ENCODE results near the gene TRIO.

Gene TRIO

GRCh38 chr5:14486486-14486885 is 343.3 kb downstream of the TRIO start:
- Histone ChIP-seq H3K9me3 (ENCODE audit: control insufficient read depth in 2 of 2, low read length in 2 of 2) (no peaks in the 10 kb centered on the region), H3K36me3 (ENCODE audit: control insufficient read depth in 2 of 2, insufficient read depth in 2 of 2, low read length in 2 of 2) (peaks cover 52 to 61% of the 10 kb centered on the region in 2 donors), H3K4me3 (ENCODE audit: low read length in 2 of 2) (no peak overlapping the region), H3K27me3 (ENCODE audit: control insufficient read depth in 2 of 2, insufficient read depth in 2 of 2, low read length in 2 of 2) (no peaks in the 10 kb centered on the region), H3K9ac (ENCODE audit: low read depth in 1 of 2, low read length in 2 of 2) (no peak overlapping the region), H3K4me1 (ENCODE audit: control insufficient read depth in 2 of 2, insufficient read depth in 2 of 2, low read length in 2 of 2) (peaks cover 9 to 13% of the 10 kb centered on the region in 2 donors), H3K27ac (ENCODE audit: low read depth in 2 of 2, low read length in 2 of 2) (no peak overlapping the region)

GRCh38 chr5:14486996-14487896 is 344.1 kb downstream of the TRIO start:
- peaks cover 12 to 13% of the 10 kb centered on the region in 2 donors for H3K4me1 ChIP-seq (ENCODE audit: control insufficient read depth in 2 of 2, insufficient read depth in 2 of 2, low read length in 2 of 2)
- no peak overlapping the region for H3K27ac ChIP-seq (ENCODE audit: low read depth in 2 of 2, low read length in 2 of 2)
- H3K36me3 ChIP-seq (ENCODE audit: control insufficient read depth in 2 of 2, insufficient read depth in 2 of 2, low read length in 2 of 2) = peaks cover 54 to 58% of the 10 kb centered on the region in 2 donors
- no peaks in the 10 kb centered on the region for H3K27me3 ChIP-seq (ENCODE audit: control insufficient read depth in 2 of 2, insufficient read depth in 2 of 2, low read length in 2 of 2)
- no peaks in the 10 kb centered on the region for H3K9me3 ChIP-seq (ENCODE audit: control insufficient read depth in 2 of 2, low read length in 2 of 2)
- H3K9ac ChIP-seq (ENCODE audit: low read depth in 1 of 2, low read length in 2 of 2) = no peak overlapping the region
- no peak overlapping the region for H3K4me3 ChIP-seq (ENCODE audit: low read length in 2 of 2)

GRCh38 chr5:14487897-14488570 is 344.9 kb downstream of the TRIO start:
- H3K27me3 ChIP-seq (ENCODE audit: control insufficient read depth in 2 of 2, insufficient read depth in 2 of 2, low read length in 2 of 2) = no peaks in the 10 kb centered on the region
- H3K9me3 ChIP-seq (ENCODE audit: control insufficient read depth in 2 of 2, low read length in 2 of 2) = no peaks in the 10 kb centered on the region
- H3K4me1 ChIP-seq (ENCODE audit: control insufficient read depth in 2 of 2, insufficient read depth in 2 of 2, low read length in 2 of 2) = peaks cover 12 to 13% of the 10 kb centered on the region in 2 donors
- no peak overlapping the region for H3K4me3 ChIP-seq (ENCODE audit: low read length in 2 of 2)
- no peak overlapping the region for H3K27ac ChIP-seq (ENCODE audit: low read depth in 2 of 2, low read length in 2 of 2)
- H3K9ac ChIP-seq (ENCODE audit: low read depth in 1 of 2, low read length in 2 of 2) = no peak overlapping the region
- peaks cover 55 to 63% of the 10 kb centered on the region in 2 donors for H3K36me3 ChIP-seq (ENCODE audit: control insufficient read depth in 2 of 2, insufficient read depth in 2 of 2, low read length in 2 of 2)

- H3K9ac ChIP-seq (ENCODE audit: low read depth in 1 of 2, low read length in 2 of 2) = no peak overlapping the region
- H3K27ac ChIP-seq (ENCODE audit: low read depth in 2 of 2, low read length in 2 of 2) = no peak overlapping the region
- no peaks in the 10 kb centered on the region for H3K27me3 ChIP-seq (ENCODE audit: control insufficient read depth in 2 of 2, insufficient read depth in 2 of 2, low read length in 2 of 2)
- peaks cover 55 to 60% of the 10 kb centered on the region in 2 donors for H3K36me3 ChIP-seq (ENCODE audit: control insufficient read depth in 2 of 2, insufficient read depth in 2 of 2, low read length in 2 of 2)
- H3K4me3 ChIP-seq (ENCODE audit: low read length in 2 of 2) = no peak overlapping the region
- H3K9me3 ChIP-seq (ENCODE audit: control insufficient read depth in 2 of 2, low read length in 2 of 2) = no peaks in the 10 kb centered on the region
- peaks cover 9 to 11% of the 10 kb centered on the region in 2 donors for H3K4me1 ChIP-seq (ENCODE audit: control insufficient read depth in 2 of 2, insufficient read depth in 2 of 2, low read length in 2 of 2)
Measured at GRCh38 chr5:14488709-14489108, 345.6 kb downstream of the TRIO start.

- H3K9me3 ChIP-seq (ENCODE audit: control insufficient read depth in 2 of 2, low read length in 2 of 2) = no peaks in the 10 kb centered on the region
- no peak overlapping the region for H3K4me3 ChIP-seq (ENCODE audit: low read length in 2 of 2)
- H3K36me3 ChIP-seq (ENCODE audit: control insufficient read depth in 2 of 2, insufficient read depth in 2 of 2, low read length in 2 of 2) = peaks cover 49 to 66% of the 10 kb centered on the region in 2 donors
- H3K27me3 ChIP-seq (ENCODE audit: control insufficient read depth in 2 of 2, insufficient read depth in 2 of 2, low read length in 2 of 2) = no peaks in the 10 kb centered on the region
- no peak overlapping the region for H3K27ac ChIP-seq (ENCODE audit: low read depth in 2 of 2, low read length in 2 of 2)
- H3K9ac ChIP-seq (ENCODE audit: low read depth in 1 of 2, low read length in 2 of 2) = no peak overlapping the region
- H3K4me1 ChIP-seq (ENCODE audit: control insufficient read depth in 2 of 2, insufficient read depth in 2 of 2, low read length in 2 of 2) = peaks cover 7 to 9% of the 10 kb centered on the region in 2 donors
Measured at GRCh38 chr5:14489643-14490042, 346.5 kb downstream of the TRIO start.

- peaks cover 43 to 68% of the 10 kb centered on the region in 2 donors for H3K36me3 ChIP-seq (ENCODE audit: control insufficient read depth in 2 of 2, insufficient read depth in 2 of 2, low read length in 2 of 2)
- H3K4me1 ChIP-seq (ENCODE audit: control insufficient read depth in 2 of 2, insufficient read depth in 2 of 2, low read length in 2 of 2) = peaks cover 7 to 9% of the 10 kb centered on the region in 2 donors
- peak overlapping the region in 1 of 2 donors; percentile 2 for H3K27ac ChIP-seq (ENCODE audit: low read depth in 2 of 2, low read length in 2 of 2)
- no peaks in the 10 kb centered on the region for H3K9me3 ChIP-seq (ENCODE audit: control insufficient read depth in 2 of 2, low read length in 2 of 2)
- H3K4me3 ChIP-seq (ENCODE audit: low read length in 2 of 2) = no peak overlapping the region
- H3K9ac ChIP-seq (ENCODE audit: low read depth in 1 of 2, low read length in 2 of 2) = no peak overlapping the region
- no peaks in the 10 kb centered on the region for H3K27me3 ChIP-seq (ENCODE audit: control insufficient read depth in 2 of 2, insufficient read depth in 2 of 2, low read length in 2 of 2)
Measured at GRCh38 chr5:14490309-14490711, 347.2 kb downstream of the TRIO start.

- Histone ChIP-seq H3K9me3 (ENCODE audit: control insufficient read depth in 2 of 2, low read length in 2 of 2) (no peaks in the 10 kb centered on the region), H3K36me3 (ENCODE audit: control insufficient read depth in 2 of 2, insufficient read depth in 2 of 2, low read length in 2 of 2) (peaks cover 37 to 64% of the 10 kb centered on the region in 2 donors), H3K27ac (ENCODE audit: low read depth in 2 of 2, low read length in 2 of 2) (no peak overlapping the region), H3K9ac (ENCODE audit: low read depth in 1 of 2, low read length in 2 of 2) (no peak overlapping the region), H3K4me1 (ENCODE audit: control insufficient read depth in 2 of 2, insufficient read depth in 2 of 2, low read length in 2 of 2) (peaks cover 7 to 9% of the 10 kb centered on the region in 2 donors), H3K4me3 (ENCODE audit: low read length in 2 of 2) (no peak overlapping the region), H3K27me3 (ENCODE audit: control insufficient read depth in 2 of 2, insufficient read depth in 2 of 2, low read length in 2 of 2) (no peaks in the 10 kb centered on the region)
Measured at GRCh38 chr5:14491015-14491915, 348.1 kb downstream of the TRIO start.

- Histone ChIP-seq H3K9me3 (ENCODE audit: control insufficient read depth in 2 of 2, low read length in 2 of 2) (no peaks in the 10 kb centered on the region), H3K36me3 (ENCODE audit: control insufficient read depth in 2 of 2, insufficient read depth in 2 of 2, low read length in 2 of 2) (peaks cover 41 to 68% of the 10 kb centered on the region in 2 donors), H3K4me1 (ENCODE audit: control insufficient read depth in 2 of 2, insufficient read depth in 2 of 2, low read length in 2 of 2) (peaks cover 7 to 9% of the 10 kb centered on the region in 2 donors), H3K4me3 (ENCODE audit: low read length in 2 of 2) (no peak overlapping the region), H3K9ac (ENCODE audit: low read depth in 1 of 2, low read length in 2 of 2) (no peak overlapping the region), H3K27me3 (ENCODE audit: control insufficient read depth in 2 of 2, insufficient read depth in 2 of 2, low read length in 2 of 2) (no peaks in the 10 kb centered on the region), H3K27ac (ENCODE audit: low read depth in 2 of 2, low read length in 2 of 2) (no peak overlapping the region)
Measured at GRCh38 chr5:14492331-14492964, 349.3 kb downstream of the TRIO start.

GRCh38 chr5:14495301-14495700 is 352.2 kb downstream of the TRIO start:
- peaks cover 50 to 73% of the 10 kb centered on the region in 2 donors for H3K36me3 ChIP-seq (ENCODE audit: control insufficient read depth in 2 of 2, insufficient read depth in 2 of 2, low read length in 2 of 2)
- H3K4me3 ChIP-seq (ENCODE audit: low read length in 2 of 2) = no peak overlapping the region
- no peaks in the 10 kb centered on the region for H3K9me3 ChIP-seq (ENCODE audit: control insufficient read depth in 2 of 2, low read length in 2 of 2)
- H3K27me3 ChIP-seq (ENCODE audit: control insufficient read depth in 2 of 2, insufficient read depth in 2 of 2, low read length in 2 of 2) = no peaks in the 10 kb centered on the region
- H3K4me1 ChIP-seq (ENCODE audit: control insufficient read depth in 2 of 2, insufficient read depth in 2 of 2, low read length in 2 of 2) = peaks cover 3 to 5% of the 10 kb centered on the region in 2 donors
- H3K27ac ChIP-seq (ENCODE audit: low read depth in 2 of 2, low read length in 2 of 2) = no peak overlapping the region
- no peak overlapping the region for H3K9ac ChIP-seq (ENCODE audit: low read depth in 1 of 2, low read length in 2 of 2)
